Neural progenitor cell (in vitro differentiated cells): ENCODE measurements around the gene ADH7.
A peak's percentile ranks its signal among the peaks of the same experiment; 100 is the strongest.

Experiments used
- CTCF ChIP-seq: fragments of 200-600 bp; sonication (generic); IDR thresholded peaks from 2 replicates; pipeline ENCODE4 v1.5.1; 2017; ENCODE audit warnings: antibody characterized with exemption, mild to moderate bottlenecking
- EZH2phosphoT487 ChIP-seq: fragments of 200-600 bp; sonication (generic); IDR thresholded peaks from 2 replicates; pipeline ENCODE4 v1.6.1; 2017; ENCODE audit warnings: antibody characterized with exemption

GRCh38 chr4:99402765-99403164 lies 32.4 kb downstream of the ADH7 start:
- TF ChIP-seq CTCF (peak; percentile 29), EZH2phosphoT487 (no peak)
